Colonic mucosa (tissue), 4 donors: ENCODE results near the gene IL20RB. TPM values are rescaled to one million over a fixed set of nuclear protein-coding genes. Genes with fewer than 3 reads are reported as not detected.

Experiments
- DNase-seq: peaks from one replicate; pipeline ENCODE4 v3.0.0-alpha.2; 2020
- H3K27ac ChIP-seq: fragments of 200-600 bp; one replicate; pipeline ENCODE4 v1.8.0; 2021
- H3K27me3 ChIP-seq: fragments of 200-600 bp; one replicate; pipeline ENCODE4 v1.8.0; 2021
- H3K36me3 ChIP-seq: fragments of 200-600 bp; one replicate; pipeline ENCODE4 v1.8.0; 2021
- H3K4me1 ChIP-seq: fragments of 200-600 bp; one replicate; pipeline ENCODE4 v1.8.0; 2021; ENCODE audit warnings: mild to moderate bottlenecking
- H3K4me3 ChIP-seq: fragments of 200-600 bp; one replicate; pipeline ENCODE4 v1.8.0; 2021
- H3K9ac ChIP-seq, 2 donors: one replicate each; pipeline ENCODE4 v1.7.0; 2013; ENCODE audit warnings: control low read depth in 2 of 2, low read depth in 2 of 2, low read length in 2 of 2
- H3K9me3 ChIP-seq: fragments of 200-600 bp; one replicate; pipeline ENCODE4 v1.8.0; 2021
- CTCF ChIP-seq: fragments of 200-600 bp; IDR thresholded peaks from one replicate; pipeline ENCODE4 v1.8.0; 2022; ENCODE audit warnings: antibody characterized with exemption, mild to moderate bottlenecking
- intact Hi-C: fragments of 100-400 bp; cut with DNase I; formaldehyde crosslinking; loops from one replicate; pipeline ENCODE4 v1.14.1; 2022
- total RNA-seq, 2 donors: library from RNA; stranded (reverse); fragmentation: NEBNext Ultra II Directional in 1 of 2; extraction: Animal tissue kit (Norgen Biotek cat#: 25700) in 1 of 2; gene quantifications; one replicate each; pipeline ENCODE4 v1.2.1, GENCODE V29; 2021
- donor health status: healthy.
- donor health status: DM: no; HTN: no; CAD: no.
- donor health status: DM: no; HTN: no; CAD: no.

IL20RB gene
- under 1 TPM; 0.74 to 0.96 TPM for total RNA-seq

- Histone ChIP-seq H3K9ac (no peak within 1 kb of the TSS), H3K36me3 (no peaks in the 10 kb centered on the region), H3K27me3 (no peaks in the 10 kb centered on the region), H3K9me3 (no peaks in the 10 kb centered on the region), H3K4me1 (peaks cover 11% of the 10 kb centered on the region), H3K4me3 (no peak within 1 kb of the TSS), H3K27ac (no peak within 1 kb of the TSS)
- no peak for TF ChIP-seq CTCF
- no peak for DNase-seq
- intact Hi-C loops = no loop called here
Measured at GRCh38 chr3:136957751-136958288, at the start of gene IL20RB. TSS of gene IL20RB (plus strand) at chr3:136957983. CDS start at chr3:136958114, 131 bp downstream.

- H3K9me3 ChIP-seq = no peaks in the 10 kb centered on the region
- no peaks in the 10 kb centered on the region for H3K27me3 ChIP-seq
- no peak overlapping the region for H3K4me3 ChIP-seq
- no peaks in the 10 kb centered on the region for H3K4me1 ChIP-seq
- H3K9ac ChIP-seq = no peak overlapping the region
- no peak for DNase-seq
- no peak for TF ChIP-seq CTCF
- intact Hi-C loops = no loop called here
- H3K27ac ChIP-seq = no peak overlapping the region
- no peaks in the 10 kb centered on the region for H3K36me3 ChIP-seq
Measured at GRCh38 chr3:136908297-136908696, 49.5 kb upstream of the IL20RB start.

- H3K4me3 ChIP-seq = no peak overlapping the region
- intact Hi-C loops = no loop called here
- no peak for TF ChIP-seq CTCF
- H3K4me1 ChIP-seq = no peaks in the 10 kb centered on the region
- no peak for DNase-seq
- no peaks in the 10 kb centered on the region for H3K9me3 ChIP-seq
- no peak overlapping the region for H3K9ac ChIP-seq
- H3K36me3 ChIP-seq = no peaks in the 10 kb centered on the region
- H3K27me3 ChIP-seq = no peaks in the 10 kb centered on the region
- no peak overlapping the region for H3K27ac ChIP-seq
Measured at GRCh38 chr3:136909187-136909586, 48.6 kb upstream of the IL20RB start.

- TF ChIP-seq CTCF = no peak
- no peaks in the 10 kb centered on the region for H3K36me3 ChIP-seq
- intact Hi-C loops = loop anchor here (10.0 kb wide), 1 partner anchor 46 kb away; the partner anchor contains the start of gene NCK1
- H3K9me3 ChIP-seq = no peaks in the 10 kb centered on the region
- no peak overlapping the region for H3K4me3 ChIP-seq
- H3K27ac ChIP-seq = no peak overlapping the region
- DNase-seq = no peak
- no peaks in the 10 kb centered on the region for H3K4me1 ChIP-seq
- no peaks in the 10 kb centered on the region for H3K27me3 ChIP-seq
- no peak overlapping the region for H3K9ac ChIP-seq
Measured at GRCh38 chr3:136910697-136911096, 47.1 kb upstream of the IL20RB start.

- no peak for TF ChIP-seq CTCF
- Histone ChIP-seq H3K36me3 (no peaks in the 10 kb centered on the region), H3K27ac (no peak overlapping the region), H3K9me3 (no peaks in the 10 kb centered on the region), H3K4me1 (no peaks in the 10 kb centered on the region), H3K27me3 (no peaks in the 10 kb centered on the region), H3K4me3 (no peak overlapping the region), H3K9ac (no peak overlapping the region)
- DNase-seq = no peak
- intact Hi-C loops = loop anchor here (10.0 kb wide), 1 partner anchor 48 kb away; the partner anchor contains the start of gene NCK1
Measured at GRCh38 chr3:136913168-136913567, 44.6 kb upstream of the IL20RB start.
